Adipose tissue (tissue), 3 donors: ENCODE measurements around the gene ARPIN. TPM values are rescaled to one million over a fixed set of nuclear protein-coding genes. Genes with fewer than 3 reads are reported as not detected.
"Not testable (repeated sequence)": the region's sequence is repeated elsewhere in the genome, so short reads cannot be mapped to it uniquely, and the experiment has no call there.

Experiments used
- H3K27ac ChIP-seq: one replicate; pipeline ENCODE4 v1.5.1; 2013; ENCODE audit warnings: low read depth, low read length
- WGBS, 3 donors: extraction: QIAGEN DNeasy Blood & Tissue Kit; methylation state at CpG; one replicate each; pipeline ENCODE4 v1.1.7; 2013; 5-methylcytosine and 5-hydroxymethylcytosine counted together
- polyA plus RNA-seq, 3 donors: library from polyadenylated mRNA; stranded (reverse); fragments of 200-250 nt; gene quantifications; one replicate each; pipeline ENCODE4 v1.2.3, GENCODE V29; 2013
- donor health status: healthy with polysubstance abuse.
- donor health status: Bipolar disorder and iron deficiency.
- donor health status: healthy.

ARPIN gene
- polyA plus RNA-seq, 3 donors = 9.0 to 24.0 (median 18.8) TPM

DNA sequence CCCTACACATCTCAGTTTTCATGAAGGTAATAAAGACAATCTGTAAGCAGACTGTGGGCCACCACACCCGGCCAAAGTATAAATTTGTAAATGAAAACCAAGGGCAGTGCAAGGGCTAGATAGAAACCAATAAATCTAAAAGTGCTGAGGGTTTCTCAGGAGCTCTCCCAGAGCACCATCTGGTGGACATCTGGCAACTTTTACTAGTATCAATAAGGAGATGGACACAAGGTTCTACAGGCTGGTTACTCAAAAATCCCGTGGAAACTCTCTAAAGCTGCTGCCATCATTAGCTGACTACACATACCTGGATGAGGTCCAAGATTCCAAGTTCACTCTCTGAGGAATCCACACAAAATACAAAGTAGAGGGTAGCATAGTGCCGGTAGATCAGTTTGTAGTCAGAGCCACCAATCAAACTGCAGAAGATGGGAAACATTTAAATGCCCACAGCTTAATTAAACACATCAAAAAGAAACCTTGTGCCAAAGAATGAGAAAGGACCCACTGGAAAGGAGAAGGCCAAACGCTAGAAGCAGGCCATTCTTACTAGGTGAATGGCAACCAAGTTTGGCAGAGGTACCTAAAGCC is 24.4 kb downstream of the ARPIN start:
- WGBS, 3 donors = 28 to 66% (median 56%) methylated on average over 4 of the region's 4 CpGs

DNA sequence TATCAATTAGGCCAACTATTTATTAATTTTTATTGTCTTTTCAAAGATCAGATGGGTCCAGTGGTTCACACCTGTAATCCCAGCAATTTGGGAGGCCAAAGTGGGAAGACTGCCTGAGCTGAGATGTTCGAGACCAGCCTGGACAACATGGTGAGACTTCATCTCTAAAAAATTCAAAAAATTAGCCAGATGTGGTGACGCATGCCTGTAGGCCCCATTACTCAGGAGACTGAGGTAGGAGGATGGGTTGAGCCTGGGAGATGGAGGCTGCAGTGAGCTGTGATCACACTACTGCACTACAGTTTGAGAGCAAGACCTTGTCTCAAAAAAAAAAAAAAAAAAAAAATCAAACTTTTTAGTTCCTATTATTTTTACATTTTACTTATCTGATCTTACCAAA is 27.1 kb downstream of the ARPIN start:
- WGBS, 3 donors = 89 to 94% (median 94%) methylated on average over 2 of the region's 2 CpGs
- no peak overlapping the region for H3K27ac ChIP-seq

More for the DNA sequence above, 24.4 kb downstream of the ARPIN start:
- no peak overlapping the region for H3K27ac ChIP-seq

DNA sequence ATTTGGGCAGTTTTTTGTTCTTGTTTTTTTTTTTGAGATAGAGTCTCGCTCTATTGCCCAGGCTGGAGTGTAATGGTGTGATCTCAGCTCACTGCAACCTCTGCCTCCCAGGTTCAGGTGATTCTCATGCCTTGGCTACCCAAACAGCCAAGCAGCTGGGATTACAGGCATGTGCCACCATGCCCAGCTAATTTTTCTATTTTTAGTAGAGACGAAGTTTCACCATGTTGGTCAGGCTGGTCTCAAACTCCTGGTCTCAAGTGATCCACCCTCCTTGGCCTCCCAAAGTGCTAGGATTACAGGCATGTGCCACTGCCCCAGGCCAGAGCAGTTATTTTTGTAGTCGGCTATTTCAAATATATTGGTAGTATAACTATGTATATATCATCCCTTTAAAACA is 27.6 kb downstream of the ARPIN start:
- H3K27ac ChIP-seq = not testable (repeated sequence)
- 66 to 81% (median 77%) methylated on average over 3 of the region's 3 CpGs for WGBS, 3 donors

DNA sequence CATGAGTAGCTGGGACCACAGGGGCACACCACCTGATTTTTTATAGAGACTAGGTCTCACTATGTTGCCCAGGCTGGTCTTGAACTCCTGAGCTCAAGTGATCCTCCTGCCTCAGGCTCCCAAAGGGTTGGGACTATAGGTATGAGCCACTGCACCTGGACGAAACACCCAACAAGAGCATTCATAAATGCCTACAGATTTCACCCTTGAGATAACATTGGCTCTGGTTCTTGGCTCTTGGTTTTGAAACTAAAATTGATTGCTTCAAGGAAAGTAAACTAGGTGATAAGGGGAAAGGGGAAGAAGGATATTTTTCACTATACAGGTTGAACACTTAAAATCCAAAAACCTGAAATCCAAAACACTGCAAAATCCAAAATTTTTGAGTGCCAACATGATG is 29.2 kb downstream of the ARPIN start:
- 52 to 100% (median 93%) methylated on average over 1 of the region's 1 CpG for WGBS, 3 donors
- no peak overlapping the region for H3K27ac ChIP-seq

DNA sequence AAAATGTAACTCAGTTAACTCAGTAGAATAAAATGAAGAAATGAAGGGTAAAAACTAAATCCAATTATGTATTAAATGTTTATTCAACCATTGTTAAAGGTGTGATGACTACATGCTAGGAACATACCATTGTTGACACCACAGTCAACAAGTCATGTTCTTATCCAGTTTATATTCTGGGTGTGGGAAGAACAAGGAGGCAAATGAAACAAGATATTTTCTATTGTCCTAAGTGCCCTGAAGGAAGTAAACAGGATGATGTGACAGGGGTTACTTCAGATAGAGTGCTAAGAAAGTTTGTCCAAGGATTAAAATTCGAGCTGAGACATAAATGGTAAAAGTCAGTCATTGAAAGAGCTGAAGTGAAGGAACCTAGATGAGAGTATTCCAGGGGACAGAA is 32.0 kb downstream of the ARPIN start:
- no peak overlapping the region for H3K27ac ChIP-seq
- 69 to 78% (median 69%) methylated on average over 1 of the region's 1 CpG for WGBS, 3 donors

DNA sequence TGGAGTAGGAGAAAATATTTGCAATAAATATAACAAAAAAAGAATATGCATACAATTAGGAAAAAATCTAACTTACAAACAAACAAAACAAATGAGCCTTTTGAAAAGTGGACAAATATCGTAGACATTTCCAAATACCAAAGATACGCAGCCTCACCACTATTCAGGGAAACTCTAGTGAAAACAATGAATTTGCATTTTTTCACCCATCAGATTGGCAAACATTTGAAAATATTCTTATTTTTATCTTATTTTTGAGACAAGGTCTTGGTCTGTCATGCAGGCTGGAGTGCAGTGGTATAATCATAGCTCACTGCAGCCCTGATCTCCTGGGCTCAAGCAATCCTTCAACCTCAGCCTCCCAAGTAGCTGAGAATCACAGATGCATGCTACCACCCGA is 34.4 kb downstream of the ARPIN start:
- H3K27ac ChIP-seq = no peak overlapping the region
- WGBS, 3 donors = 69 to 82% (median 71%) methylated on average over 3 of the region's 3 CpGs

DNA sequence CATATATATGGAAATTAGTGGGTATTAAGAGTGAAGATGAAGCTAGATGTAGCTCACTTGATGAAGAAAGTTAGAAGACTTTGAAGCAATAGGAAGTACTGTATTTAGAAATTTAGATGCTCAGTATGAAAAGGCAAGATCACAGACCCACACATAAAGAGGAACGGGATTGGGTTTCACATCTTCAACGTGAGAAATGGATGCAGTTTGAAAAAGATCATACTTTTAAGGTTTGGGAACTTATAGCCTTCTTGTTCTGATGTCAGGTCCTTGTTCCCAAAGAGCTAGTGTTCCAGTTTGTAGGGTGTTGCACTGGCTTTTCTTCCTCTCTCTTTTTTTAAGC is 35.7 kb downstream of the ARPIN start:
- WGBS, 3 donors = 51 to 65% (median 57%) methylated on average over 2 of the region's 2 CpGs
- H3K27ac ChIP-seq = no peak overlapping the region

DNA sequence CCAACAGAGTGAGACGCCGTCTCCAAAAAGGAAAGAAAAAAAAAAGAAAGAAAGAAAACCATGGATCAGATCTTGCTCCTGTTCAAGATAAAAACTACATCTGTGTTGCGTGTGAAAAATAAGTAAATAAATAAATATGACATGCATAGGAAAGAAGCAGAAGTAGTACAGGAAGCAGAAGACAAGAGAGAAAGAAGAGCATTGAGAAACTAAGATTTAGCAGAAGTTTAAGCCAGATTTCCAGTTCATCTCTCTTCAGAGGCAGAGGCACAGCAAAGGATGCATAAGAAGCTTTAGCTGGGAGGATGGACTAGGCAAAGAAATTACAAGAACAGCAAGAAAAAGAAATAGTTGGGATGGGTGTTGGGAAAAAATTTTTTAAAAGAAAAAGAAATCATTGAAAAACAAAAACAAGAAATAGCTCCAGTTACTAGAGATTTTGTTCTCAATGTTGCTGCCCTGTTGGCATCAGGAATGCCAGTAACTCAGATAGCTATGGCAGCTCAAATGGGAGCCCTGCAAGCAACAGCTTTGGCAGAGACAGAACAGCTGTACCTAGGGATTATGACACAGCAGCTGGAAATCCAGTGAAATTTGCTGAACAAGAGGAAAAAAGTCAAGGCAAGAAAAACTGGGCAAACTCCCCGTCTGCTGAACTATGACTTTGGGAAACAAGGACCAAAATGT is 36.2 kb downstream of the ARPIN start:
- H3K27ac ChIP-seq = no peak overlapping the region
- 69 to 88% (median 81%) methylated on average over 4 of the region's 4 CpGs for WGBS, 3 donors

DNA sequence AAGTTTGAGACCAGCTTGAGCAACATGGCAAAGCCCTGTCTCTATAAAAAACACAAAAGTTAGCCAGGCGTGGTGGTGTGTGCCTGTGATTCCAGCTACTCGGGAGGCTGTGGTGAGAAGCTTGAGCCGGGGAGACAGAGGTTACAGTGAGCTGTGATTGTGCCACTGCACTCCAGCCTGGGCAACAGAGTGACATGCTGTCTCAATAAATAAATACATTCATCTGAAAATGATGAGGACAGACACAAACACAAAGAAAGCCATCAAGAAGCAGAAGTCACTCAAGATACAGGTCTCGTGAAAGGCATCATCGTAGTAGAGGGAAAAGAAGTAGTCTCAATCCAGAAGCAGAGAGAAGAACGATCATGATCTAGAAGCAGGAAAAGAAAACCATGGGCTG is 37.0 kb downstream of the ARPIN start:
- 95 to 98% (median 96%) methylated on average over 6 of the region's 6 CpGs for WGBS, 3 donors
- no peak overlapping the region for H3K27ac ChIP-seq

DNA sequence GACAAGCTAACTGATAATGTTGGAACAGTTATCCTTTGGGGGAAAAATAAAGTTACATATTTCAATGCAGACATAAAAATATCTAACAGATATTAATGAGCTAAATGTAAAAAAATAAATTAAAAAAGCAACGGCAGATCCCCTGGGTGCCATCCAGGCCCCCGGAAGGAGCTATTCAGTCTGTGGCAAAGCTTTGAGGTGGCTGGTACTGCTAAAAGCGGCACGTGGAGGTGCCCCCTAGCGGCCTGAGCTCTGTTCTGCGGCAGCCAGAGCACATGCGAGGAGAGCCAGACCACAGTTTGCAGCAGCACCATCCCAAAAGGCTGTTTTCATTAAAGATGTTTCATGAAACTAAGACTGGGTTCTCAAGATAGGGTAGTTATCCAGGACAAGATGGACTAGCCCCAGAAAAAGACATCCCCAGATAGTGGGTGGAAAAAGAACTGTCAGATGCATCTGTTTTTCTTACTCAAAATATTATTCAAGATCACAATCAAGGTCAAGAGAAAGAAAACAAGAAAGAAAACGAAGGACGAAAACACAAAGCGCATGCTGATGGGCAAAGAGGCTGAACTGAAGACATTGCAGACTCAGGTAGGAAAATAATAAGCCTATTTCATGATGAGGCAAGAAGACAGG is 37.7 kb downstream of the ARPIN start:
- no peak overlapping the region for H3K27ac ChIP-seq
- WGBS, 3 donors = 16 to 28% (median 28%) methylated on average over 10 of the region's 10 CpGs

DNA sequence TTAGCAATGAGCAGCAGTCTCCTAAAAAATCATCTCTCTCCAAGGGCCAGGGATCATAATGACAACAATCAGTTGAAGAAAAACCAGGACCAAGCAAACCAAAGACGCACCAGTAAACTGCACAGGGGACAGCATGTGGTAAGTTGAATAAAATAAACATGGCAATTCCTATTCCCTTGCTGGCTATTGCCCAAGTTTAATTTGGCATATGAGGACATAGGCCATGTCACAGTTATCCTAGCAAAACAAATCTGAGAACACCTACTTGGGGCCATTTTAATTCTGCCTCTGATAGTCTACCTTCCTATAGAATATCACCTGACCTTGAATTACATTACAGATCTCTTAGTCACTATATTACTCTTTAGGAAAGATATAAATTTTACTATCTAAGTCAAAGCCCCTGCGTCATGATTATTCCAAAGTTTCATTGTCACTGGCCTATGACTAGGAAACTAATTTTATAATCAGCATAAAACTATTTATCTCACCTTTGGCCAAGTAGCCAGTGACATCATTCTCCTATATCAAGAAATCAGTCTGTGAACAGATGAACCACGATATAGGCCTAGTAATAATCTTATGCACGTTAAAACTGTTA is 42.0 kb downstream of the ARPIN start:
- WGBS, 3 donors = 63 to 93% (median 90%) methylated on average over 4 of the region's 4 CpGs
- H3K27ac ChIP-seq = no peak overlapping the region

DNA sequence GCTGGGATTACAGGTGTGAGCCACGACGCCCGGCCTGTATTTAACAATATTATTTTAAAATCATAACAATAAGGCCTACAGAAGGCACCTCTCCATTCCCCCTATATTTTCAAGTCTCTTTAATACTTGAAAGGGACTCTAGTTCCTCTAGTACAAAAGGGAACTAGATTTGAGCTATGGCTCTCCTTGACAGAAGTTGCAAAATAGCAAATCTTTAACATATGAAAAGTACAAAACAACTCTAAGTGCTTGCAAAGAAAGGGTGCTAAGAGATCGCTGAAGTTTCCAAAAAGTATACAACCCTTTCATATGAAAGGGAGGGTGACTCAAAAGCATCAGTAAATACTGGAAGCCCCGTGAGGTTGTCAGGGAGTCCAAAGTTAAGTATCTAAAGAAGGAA is 42.7 kb downstream of the ARPIN start:
- 90 to 94% (median 93%) methylated on average over 5 of the region's 5 CpGs for WGBS, 3 donors
- H3K27ac ChIP-seq = no peak overlapping the region

DNA sequence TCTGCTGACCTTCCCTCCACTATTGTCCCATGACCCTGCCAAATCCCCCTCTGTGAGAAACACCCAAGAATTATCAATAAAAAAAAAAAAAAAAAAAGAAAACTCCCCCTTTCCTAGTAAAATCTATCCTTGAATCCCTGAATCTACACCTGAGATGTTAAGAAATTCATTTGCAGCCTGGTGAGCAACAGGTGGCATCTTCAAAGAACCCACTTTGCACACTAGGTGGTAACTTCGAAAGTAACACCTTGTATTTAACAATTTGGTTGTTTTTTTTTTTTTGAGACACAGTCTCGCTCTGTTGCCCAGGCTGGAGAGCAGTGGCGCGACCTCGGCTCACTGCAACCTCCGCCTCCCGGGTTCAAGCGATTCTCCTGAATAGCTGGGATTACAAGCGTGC is 43.3 kb downstream of the ARPIN start:
- 90 to 98% (median 94%) methylated on average over 9 of the region's 9 CpGs for WGBS, 3 donors
- not testable (repeated sequence) for H3K27ac ChIP-seq

DNA sequence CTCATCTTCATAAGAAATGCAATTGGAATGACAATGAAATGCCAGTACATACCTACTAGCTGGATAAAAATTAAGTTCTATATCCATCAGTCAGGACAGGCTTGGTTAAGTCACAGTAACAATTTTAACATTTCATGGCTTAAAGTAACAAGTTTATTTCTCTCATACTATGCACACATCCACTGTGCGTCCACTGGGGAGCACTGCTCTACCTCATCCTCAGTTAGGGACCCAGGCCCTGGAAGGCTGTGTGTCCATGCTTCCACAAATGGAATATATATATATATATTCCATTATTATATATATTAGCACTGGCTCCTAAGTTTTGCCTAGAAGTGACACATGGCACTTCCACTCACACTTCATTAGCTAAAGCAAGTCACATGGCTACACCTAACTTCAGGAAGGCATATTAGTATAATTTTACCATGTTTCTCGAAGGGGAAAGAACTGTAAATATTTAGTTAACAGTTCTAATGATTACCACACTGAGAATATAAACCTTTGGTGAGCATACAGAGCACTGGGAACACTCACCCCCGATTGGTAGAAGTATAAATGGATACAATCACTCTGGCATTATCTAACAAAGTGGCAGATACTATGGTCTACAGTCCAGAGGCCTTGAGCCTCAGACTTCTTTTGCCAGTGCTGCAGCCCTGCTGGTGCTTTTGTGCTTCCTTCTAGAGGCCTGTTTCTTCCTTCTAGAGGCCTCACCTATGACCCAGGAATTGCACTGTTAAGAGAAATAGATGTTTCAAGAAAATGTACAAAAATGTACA is 47.6 kb downstream of the ARPIN start:
- no peak overlapping the region for H3K27ac ChIP-seq
- WGBS, 3 donors = 39 to 86% (median 79%) methylated on average over 3 of the region's 3 CpGs

DNA sequence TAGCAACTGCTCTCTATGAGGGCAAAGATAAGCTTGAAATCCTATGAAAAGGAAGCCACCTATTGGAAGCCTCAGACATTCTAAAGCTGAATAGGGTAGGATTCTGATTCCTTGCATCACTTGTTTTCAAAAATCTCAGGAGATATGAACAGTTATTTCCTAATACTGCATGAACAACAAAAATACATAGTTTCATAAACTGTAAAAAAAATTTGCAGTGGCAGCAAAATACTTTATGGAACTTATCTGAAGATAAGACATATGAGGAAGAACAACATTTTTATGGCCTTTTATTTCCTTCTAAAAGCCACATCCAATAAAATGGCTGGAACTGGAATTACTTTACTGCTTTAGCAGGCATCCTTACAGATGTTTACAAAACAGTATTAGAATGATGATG is 48.8 kb downstream of the ARPIN start:
- H3K27ac ChIP-seq = no peak overlapping the region

DNA sequence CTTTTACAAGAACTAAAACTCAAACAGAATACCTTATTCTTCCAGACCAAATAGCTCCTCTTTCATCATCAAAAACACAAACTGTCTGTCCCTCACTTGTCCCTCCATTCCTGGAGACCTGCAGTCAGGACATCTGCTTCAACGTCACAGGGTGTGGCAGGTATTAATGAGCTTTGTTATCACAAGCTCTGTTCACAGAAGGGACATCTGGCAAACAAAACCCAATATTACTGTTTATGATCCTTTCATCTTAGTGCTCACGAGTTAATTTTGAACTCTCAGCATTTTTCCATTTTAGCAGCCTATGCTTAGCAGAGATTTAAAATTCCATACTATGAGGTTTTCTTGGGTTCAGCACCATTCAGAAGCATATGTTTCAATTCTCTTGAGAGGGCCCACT is 51.9 kb downstream of the ARPIN start:
- H3K27ac ChIP-seq = no peak overlapping the region
- 25 to 81% (median 76%) methylated on average over 2 of the region's 2 CpGs for WGBS, 3 donors

DNA sequence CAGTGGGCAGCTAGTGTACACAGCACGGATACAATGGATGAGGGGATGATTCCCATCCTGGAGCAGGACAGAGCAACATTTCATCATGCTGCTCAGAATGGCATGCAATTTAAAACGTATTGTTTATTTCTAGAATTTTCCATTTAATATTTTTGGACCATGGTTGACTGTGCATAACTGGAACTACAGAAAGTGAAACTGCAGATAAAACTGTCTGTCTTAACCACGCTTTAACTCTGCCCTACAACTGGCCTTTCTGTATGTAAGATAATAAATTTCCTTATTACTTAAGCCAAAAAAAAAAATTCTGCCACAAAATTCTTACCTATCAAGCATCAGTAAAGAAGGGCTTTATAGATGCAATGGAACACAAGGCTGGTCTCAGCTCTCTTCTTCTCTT is 52.3 kb downstream of the ARPIN start:
- WGBS, 3 donors = 56 to 69% (median 66%) methylated on average over 3 of the region's 3 CpGs
- H3K27ac ChIP-seq = no peak overlapping the region

DNA sequence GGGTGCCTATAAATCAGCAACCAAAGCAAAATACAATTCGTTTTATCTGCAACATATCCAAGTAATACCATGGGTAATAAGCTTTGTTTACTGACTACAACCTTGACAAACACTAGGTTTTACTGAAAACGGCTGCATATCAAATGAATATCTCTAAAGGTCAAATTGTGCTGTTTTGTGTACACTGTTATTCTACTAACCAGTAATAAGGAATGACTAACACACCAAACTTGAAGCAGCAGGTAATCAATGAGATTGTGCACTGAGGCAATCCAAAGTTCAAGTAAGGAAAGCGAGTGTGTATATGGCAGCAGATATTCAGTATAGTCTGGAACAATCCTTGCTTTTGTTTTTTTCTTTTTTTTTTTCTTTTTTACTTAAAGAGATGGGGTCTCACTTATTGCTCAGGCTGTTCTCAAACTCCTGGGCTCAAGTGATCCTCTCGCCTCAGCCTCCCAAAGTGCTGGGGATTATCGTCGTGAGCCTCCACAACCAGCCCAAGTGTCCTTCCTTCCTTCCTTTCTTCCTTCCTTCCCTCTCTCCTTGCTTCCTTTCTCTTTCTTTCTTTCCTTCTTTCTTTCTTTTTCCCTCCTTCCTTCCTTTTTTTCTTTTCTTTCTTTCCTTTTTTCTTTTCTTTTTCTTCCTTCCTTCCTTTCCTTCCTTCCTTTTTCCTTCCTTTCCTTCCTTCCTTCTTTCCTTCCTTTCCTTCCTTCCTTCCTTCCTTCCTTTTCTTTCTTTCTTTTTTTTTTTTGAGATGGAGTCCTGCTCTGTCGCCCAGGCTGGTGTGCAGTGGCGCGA is 53.9 kb downstream of the ARPIN start:
- no peak overlapping the region for H3K27ac ChIP-seq
- WGBS, 3 donors = 66 to 88% (median 83%) methylated on average over 9 of the region's 9 CpGs
